ENCODE measurements around the gene PNPLA7.

Gene PNPLA7

GRCh38 chr9:137589441-137590122, 39.4 kb upstream of the PNPLA7 start:
- DNase-seq (ENCODE audit: low read depth in 2 of 2), result peak in 1 of 2 donors; percentile 30
- no peak for TF ChIP-seq CTCF (IDR thresholded peaks at IDR 0.05; ENCODE audit: low read depth, low read length)
- peak overlapping the region; percentile 60 to 70 for H3K4me3 ChIP-seq (replicated peaks in 1 of 2; ENCODE audit: low read depth in 2 of 2, low read length in 2 of 2)

GRCh38 chr9:137588891-137589290, 38.7 kb upstream of the PNPLA7 start:
- TF ChIP-seq CTCF (IDR thresholded peaks at IDR 0.05; ENCODE audit: low read depth, low read length), result no peak
- DNase-seq (ENCODE audit: low read depth in 2 of 2), result no peak
- H3K4me3 ChIP-seq (replicated peaks in 1 of 2; ENCODE audit: low read depth in 2 of 2, low read length in 2 of 2), result peak overlapping the region; percentile 60 to 70

GRCh38 chr9:137588311-137588710, 38.1 kb upstream of the PNPLA7 start:
- TF ChIP-seq CTCF (IDR thresholded peaks at IDR 0.05; ENCODE audit: low read depth, low read length), result no peak
- H3K4me3 ChIP-seq (replicated peaks in 1 of 2; ENCODE audit: low read depth in 2 of 2, low read length in 2 of 2), result no peak overlapping the region
- DNase-seq (ENCODE audit: low read depth in 2 of 2), result no peak

GRCh38 chr9:137586854-137587253, 36.7 kb upstream of the PNPLA7 start:
- no peak overlapping the region for H3K4me3 ChIP-seq (replicated peaks in 1 of 2; ENCODE audit: low read depth in 2 of 2, low read length in 2 of 2)
- no peak for DNase-seq (ENCODE audit: low read depth in 2 of 2)
- no peak for TF ChIP-seq CTCF (IDR thresholded peaks at IDR 0.05; ENCODE audit: low read depth, low read length)

- H3K4me3 ChIP-seq (replicated peaks in 1 of 2; ENCODE audit: low read depth in 2 of 2, low read length in 2 of 2), result no peak overlapping the region
- no peak for DNase-seq (ENCODE audit: low read depth in 2 of 2)
- TF ChIP-seq CTCF (IDR thresholded peaks at IDR 0.05; ENCODE audit: low read depth, low read length), result no peak
These were observed 33.8 kb upstream of the PNPLA7 start for GRCh38 chr9:137583957-137584356.

- H3K4me3 ChIP-seq (replicated peaks in 1 of 2; ENCODE audit: low read depth in 2 of 2, low read length in 2 of 2), result no peak overlapping the region
- no peak for DNase-seq (ENCODE audit: low read depth in 2 of 2)
- TF ChIP-seq CTCF (IDR thresholded peaks at IDR 0.05; ENCODE audit: low read depth, low read length), result no peak
These were observed 33.1 kb upstream of the PNPLA7 start for GRCh38 chr9:137583347-137583746.

All from cardiac fibroblast (primary cell).